ENCODE results near the gene SGO2.
"Not testable (repeated sequence)": the region's sequence is repeated elsewhere in the genome, so short reads cannot be mapped to it uniquely, and the experiment has no call there.

- TF ChIP-seq, protein P1, sequence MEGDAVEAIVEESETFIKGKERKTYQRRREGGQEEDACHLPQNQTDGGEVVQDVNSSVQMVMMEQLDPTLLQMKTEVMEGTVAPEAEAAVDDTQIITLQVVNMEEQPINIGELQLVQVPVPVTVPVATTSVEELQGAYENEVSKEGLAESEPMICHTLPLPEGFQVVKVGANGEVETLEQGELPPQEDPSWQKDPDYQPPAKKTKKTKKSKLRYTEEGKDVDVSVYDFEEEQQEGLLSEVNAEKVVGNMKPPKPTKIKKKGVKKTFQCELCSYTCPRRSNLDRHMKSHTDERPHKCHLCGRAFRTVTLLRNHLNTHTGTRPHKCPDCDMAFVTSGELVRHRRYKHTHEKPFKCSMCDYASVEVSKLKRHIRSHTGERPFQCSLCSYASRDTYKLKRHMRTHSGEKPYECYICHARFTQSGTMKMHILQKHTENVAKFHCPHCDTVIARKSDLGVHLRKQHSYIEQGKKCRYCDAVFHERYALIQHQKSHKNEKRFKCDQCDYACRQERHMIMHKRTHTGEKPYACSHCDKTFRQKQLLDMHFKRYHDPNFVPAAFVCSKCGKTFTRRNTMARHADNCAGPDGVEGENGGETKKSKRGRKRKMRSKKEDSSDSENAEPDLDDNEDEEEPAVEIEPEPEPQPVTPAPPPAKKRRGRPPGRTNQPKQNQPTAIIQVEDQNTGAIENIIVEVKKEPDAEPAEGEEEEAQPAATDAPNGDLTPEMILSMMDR (IDR thresholded peaks at IDR 0.05) = not testable (repeated sequence)
- not testable (repeated sequence) for TF ChIP-seq POLR2A (IDR thresholded peaks at IDR 0.05)
Measured at GRCh38 chr2:200610217-200610616, 84.2 kb downstream of the SGO2 start.
